Ishikawa (cell line): Measurements from ENCODE around the gene DHRS7C.

Experiments used
- CEBPB ChIP-seq: IDR thresholded peaks from 2 replicates; pipeline ENCODE4 v1.6.1; 2012
- EGR1 ChIP-seq: IDR thresholded peaks from 2 replicates; pipeline ENCODE4 v1.6.1; 2012
- EP300 ChIP-seq: IDR thresholded peaks from 2 replicates; pipeline ENCODE4 v1.6.1; 2012; ENCODE audit warnings: borderline replicate concordance
- FOXM1 ChIP-seq: IDR thresholded peaks from 2 replicates; pipeline ENCODE4 v1.6.1; 2012; ENCODE audit warnings: low read depth, borderline replicate concordance
- MAX ChIP-seq: IDR thresholded peaks from 2 replicates; pipeline ENCODE4 v1.6.1; 2012
- NFIC ChIP-seq: IDR thresholded peaks from 2 replicates; pipeline ENCODE4 v1.6.1; 2012
- RAD21 ChIP-seq: IDR thresholded peaks from 2 replicates; pipeline ENCODE4 v1.6.1; 2012; ENCODE audit warnings: low read depth
- REST ChIP-seq: IDR thresholded peaks from 2 replicates; pipeline ENCODE4 v1.6.1; 2012; ENCODE audit warnings: low read depth, mild to moderate bottlenecking
- TCF12 ChIP-seq: IDR thresholded peaks from 2 replicates; pipeline ENCODE4 v1.6.1; 2012; ENCODE audit warnings: low read depth
- YY1 ChIP-seq: IDR thresholded peaks from 2 replicates; pipeline ENCODE4 v1.6.1; 2012; ENCODE audit warnings: low read depth
- ZBTB7A ChIP-seq: IDR thresholded peaks from 2 replicates; pipeline ENCODE4 v1.6.1; 2012; ENCODE audit warnings: low read depth

GRCh38 chr17:9816472-9816871 lies 25.1 kb upstream of the DHRS7C start:
- no peak for TF ChIP-seq EP300
- TF ChIP-seq REST, result no peak
- TF ChIP-seq YY1, result no peak
- TF ChIP-seq MAX, result no peak
- TF ChIP-seq EGR1, result no peak
- TF ChIP-seq CEBPB, result no peak
- no peak for TF ChIP-seq FOXM1
- TF ChIP-seq TCF12, result no peak
- TF ChIP-seq RAD21, result no peak
- TF ChIP-seq ZBTB7A, result no peak
- no peak for TF ChIP-seq NFIC
